ENCODE measurements around the gene QSOX2.

The QSOX2 gene

GRCh38 chr9:136172412-136173079 lies 73.1 kb downstream of the QSOX2 start:
- no peak for DNase-seq (ENCODE audit: low spot score)

- DNase-seq (ENCODE audit: low spot score), result no peak
Observed at GRCh38 chr9:136171801-136172411, 73.7 kb downstream of the QSOX2 start.

DNA sequence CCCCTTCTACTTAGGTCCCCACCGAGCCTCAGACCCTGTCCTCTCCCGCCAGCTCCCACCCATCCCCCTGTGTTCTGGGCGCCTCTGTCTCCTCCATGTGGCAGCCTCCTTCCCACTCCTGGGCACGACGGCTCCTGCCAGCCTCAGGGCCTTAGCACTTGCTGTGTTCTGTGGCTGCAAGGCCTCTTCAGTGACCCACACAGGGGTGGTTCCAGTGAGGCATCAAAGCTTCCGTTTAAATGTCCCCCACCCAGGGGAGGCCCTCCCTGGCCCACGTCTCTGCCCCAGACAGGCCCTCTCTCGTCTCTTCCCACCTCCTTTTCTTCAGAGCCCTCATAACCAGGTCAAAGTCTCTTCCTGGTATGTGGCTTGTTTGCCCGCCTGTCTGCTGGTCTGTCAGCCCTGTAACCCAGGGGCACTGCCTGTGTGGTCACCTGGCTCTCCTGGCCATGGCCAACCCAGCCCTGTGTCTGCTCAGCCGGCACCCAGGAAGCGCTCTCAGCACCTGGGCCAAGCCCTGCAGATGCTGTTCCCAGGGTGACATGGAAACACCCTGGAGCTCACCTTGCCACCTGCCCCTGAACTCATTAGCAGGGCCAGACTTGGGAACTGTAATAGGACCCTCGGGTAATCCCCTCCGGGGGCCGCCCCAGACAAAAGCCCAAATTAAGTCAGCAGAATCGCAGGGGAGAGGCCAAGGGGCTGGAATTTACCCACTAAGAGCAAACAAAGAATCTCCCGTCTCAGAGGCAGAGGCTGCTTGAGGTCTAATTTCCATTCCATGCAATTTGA lies 74.4 kb downstream of the QSOX2 start:
- peak; percentile 49 for DNase-seq (ENCODE audit: low spot score)

GRCh38 chr9:136170006-136170901 lies 75.4 kb downstream of the QSOX2 start:
- no peak for DNase-seq (ENCODE audit: low spot score)

- DNase-seq (ENCODE audit: low spot score), result no peak
Observed at GRCh38 chr9:136169495-136169894, 76.1 kb downstream of the QSOX2 start.

GRCh38 chr9:136163248-136163850 lies 82.3 kb downstream of the QSOX2 start:
- DNase-seq (ENCODE audit: low spot score), result no peak

- DNase-seq (ENCODE audit: low spot score), result no peak
Observed at GRCh38 chr9:136160995-136161610, 84.5 kb downstream of the QSOX2 start.

DNA sequence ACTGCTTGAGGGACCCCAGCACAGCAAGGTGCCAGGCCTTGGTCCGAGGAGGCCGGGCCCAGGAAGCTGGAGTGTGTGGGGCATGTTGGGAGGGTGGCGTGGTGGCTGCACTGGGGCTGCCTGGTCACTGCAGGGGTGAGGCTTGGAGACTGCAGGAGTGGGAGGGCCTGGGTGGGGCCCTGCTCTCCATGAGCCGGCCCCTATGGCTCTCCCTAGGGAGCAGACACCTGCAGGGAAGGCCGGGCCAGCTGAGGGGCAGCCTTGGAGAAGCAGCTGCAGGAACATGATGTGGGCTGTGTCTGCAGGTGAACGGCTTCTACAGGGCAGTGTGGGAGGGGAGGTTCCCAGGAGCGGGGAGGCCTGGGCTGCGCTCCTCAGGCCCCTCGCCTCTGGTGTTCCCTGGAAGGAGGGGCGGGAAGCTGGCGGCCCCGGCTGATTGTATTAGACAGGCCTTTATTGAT lies 85.2 kb downstream of the QSOX2 start:
- no peak for DNase-seq (ENCODE audit: low spot score)

DNA sequence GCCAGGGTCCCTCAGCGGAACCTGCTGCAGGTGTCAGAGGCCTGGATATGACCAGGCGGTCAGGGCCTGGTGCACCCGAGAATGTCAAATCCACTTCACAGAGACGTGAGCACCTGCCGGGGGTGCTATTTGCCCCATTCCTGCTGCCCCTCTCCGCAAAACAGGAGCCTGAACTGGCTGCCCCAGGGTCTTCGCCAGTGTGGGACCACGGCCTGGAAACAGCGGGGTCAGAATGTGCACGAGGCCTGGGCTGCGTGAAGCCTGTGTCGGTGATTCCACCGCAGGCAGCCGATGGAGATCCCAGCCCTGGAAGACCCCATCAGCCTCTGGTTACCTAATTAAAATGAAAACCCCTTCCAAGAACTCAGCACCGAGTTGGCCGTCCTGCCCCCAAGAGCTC lies 85.8 kb downstream of the QSOX2 start:
- no peak for DNase-seq (ENCODE audit: low spot score)

DNA sequence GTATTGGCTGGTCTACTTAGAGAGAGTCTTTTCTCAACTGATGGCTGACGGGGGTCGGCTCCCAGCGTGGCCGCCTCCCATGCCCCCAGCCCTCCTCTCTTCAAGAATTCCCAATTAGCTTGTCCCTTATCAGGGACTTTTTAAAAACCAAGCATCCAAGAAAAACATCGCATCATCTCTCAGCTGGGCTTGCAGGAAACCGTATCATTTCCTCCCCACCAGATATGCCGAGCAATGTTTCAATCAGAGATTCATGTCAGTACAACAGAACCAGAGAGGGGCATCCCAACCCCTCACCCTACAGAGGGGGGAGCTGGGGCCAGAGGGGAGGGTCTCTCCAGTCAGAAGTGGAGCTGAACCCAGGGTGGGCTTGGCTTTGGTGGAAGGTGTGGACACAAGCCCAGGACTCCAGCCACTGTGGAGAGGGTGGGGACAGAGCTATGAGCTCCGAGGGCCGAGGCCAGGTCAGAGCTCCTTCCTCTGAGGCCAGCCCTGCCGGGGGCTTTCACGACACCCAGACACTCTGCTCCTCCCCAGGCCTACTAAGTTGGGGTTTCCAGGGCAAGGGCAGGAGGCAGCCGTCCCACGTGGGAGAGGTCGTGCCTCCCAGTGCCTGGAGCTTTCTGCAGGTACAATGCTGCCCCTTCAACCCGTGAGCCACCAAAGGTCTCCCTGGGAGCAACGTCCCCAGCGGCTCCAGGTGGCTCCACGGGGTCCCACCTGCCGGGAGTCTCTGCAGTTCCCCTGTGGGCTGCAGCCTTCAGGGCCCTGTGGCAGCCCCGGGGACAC lies 87.9 kb downstream of the QSOX2 start:
- DNase-seq (ENCODE audit: low spot score), result no peak

Measured in SW480 (cell line).